C1 segment of cervical spinal cord (tissue), 14 donors: ENCODE results near the gene JAZF1.

ENCODE experiments used
- DNase-seq, 14 donors: peaks; one replicate each; lab custom pipeline; 2025; lab: John Stamatoyannopoulos, UW

Gene JAZF1

GRCh38 chr7:28180364-28181147 lies at the start of gene JAZF1:
TSS of gene JAZF1 (minus strand) at chr7:28180795.
- peak in 12 of 14 donors; percentile 28 to 70 (median 52) for DNase-seq

GRCh38 chr7:28230261-28230660 lies 49.7 kb upstream of the JAZF1 start:
- DNase-seq = no peak

- DNase-seq = no peak
Measured at GRCh38 chr7:28228396-28228795, 47.8 kb upstream of the JAZF1 start.

- DNase-seq = no peak
Measured at GRCh38 chr7:28226003-28226402, 45.4 kb upstream of the JAZF1 start.

- no peak for DNase-seq
Measured at GRCh38 chr7:28225576-28225975, 45.0 kb upstream of the JAZF1 start.

- no peak for DNase-seq
Measured at GRCh38 chr7:28224675-28225074, 44.1 kb upstream of the JAZF1 start.

- DNase-seq = no peak
Measured at GRCh38 chr7:28224172-28224571, 43.6 kb upstream of the JAZF1 start.

GRCh38 chr7:28222636-28223035 lies 42.0 kb upstream of the JAZF1 start:
- no peak for DNase-seq

- no peak for DNase-seq
Measured at GRCh38 chr7:28219793-28220192, 39.2 kb upstream of the JAZF1 start.

- DNase-seq = no peak
Measured at GRCh38 chr7:28217143-28217542, 36.5 kb upstream of the JAZF1 start.

GRCh38 chr7:28211006-28211405 lies 30.4 kb upstream of the JAZF1 start:
- DNase-seq = no peak

GRCh38 chr7:28208506-28208905 lies 27.9 kb upstream of the JAZF1 start:
- DNase-seq = no peak

- no peak for DNase-seq
Measured at GRCh38 chr7:28207486-28208158, 27.0 kb upstream of the JAZF1 start.

GRCh38 chr7:28205506-28205905 lies 24.9 kb upstream of the JAZF1 start:
- no peak for DNase-seq

GRCh38 chr7:28203508-28204240 lies 23.1 kb upstream of the JAZF1 start:
- DNase-seq = no peak

- DNase-seq = no peak
Measured at GRCh38 chr7:28202222-28202621, 21.6 kb upstream of the JAZF1 start.

- no peak for DNase-seq
Measured at GRCh38 chr7:28201131-28201530, 20.5 kb upstream of the JAZF1 start.

- no peak for DNase-seq
Measured at GRCh38 chr7:28200598-28200997, 20.0 kb upstream of the JAZF1 start.

- no peak for DNase-seq
Measured at GRCh38 chr7:28199021-28199510, 18.5 kb upstream of the JAZF1 start.

GRCh38 chr7:28195910-28196620 lies 15.5 kb upstream of the JAZF1 start:
- DNase-seq = no peak

- DNase-seq = no peak
Measured at GRCh38 chr7:28192786-28193585, 12.4 kb upstream of the JAZF1 start.
